ENCODE data around the gene AP1S2. TPM values are rescaled to one million over a fixed set of nuclear protein-coding genes. Genes with fewer than 3 reads are reported as not detected.

Gene AP1S2
- total RNA-seq, 1 experiment from 2014 or later: 28.2 TPM

DNA sequence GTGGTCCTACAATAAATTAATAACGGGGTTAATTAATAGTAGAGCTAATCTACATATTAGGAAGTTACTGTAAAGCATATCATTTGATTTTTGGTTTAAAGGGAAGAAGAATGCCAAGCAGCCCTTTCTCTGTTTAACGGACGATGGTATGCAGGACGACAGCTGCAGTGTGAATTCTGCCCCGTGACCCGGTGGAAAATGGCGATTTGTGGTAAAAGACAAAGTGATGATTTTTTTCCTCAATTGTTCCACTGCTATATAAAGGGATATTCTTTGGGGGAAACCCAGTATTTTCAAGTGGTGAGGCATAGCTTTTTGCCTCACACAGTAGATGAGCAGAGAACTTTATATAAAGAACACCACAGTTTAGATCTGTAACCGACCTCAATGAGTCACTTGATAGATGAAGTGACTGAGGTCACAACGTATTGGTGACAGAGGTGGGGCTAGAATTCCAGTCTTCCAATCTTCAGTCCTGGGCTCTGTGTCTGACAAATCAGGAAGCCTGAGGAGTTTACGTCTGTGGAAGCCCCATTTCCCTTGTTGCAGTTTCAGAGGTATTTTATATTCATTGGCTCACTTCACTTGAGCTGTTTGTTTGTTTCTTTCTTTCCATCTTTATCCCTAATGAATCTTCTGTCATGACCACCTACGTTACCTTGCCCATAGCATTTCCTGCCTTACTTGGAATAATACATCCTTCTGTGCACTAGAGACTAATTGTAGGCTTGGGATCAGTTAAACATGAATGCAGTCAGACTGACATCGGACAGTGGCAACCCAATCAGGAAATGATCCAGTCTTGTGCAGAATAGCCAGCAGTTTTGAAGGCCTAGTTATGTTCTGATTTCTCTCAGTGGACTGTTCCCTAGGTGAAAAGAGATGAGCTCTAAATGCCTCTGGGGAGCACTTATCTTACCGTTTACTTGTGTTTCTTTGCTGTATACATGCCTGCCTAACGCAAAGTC, 34.2 kb downstream of the AP1S2 start:
- Histone ChIP-seq H2AFZ (ENCODE audit: low read length) (no peak overlapping the region), H3K36me3 (ENCODE audit: low read depth, low read length) (no peaks in the 10 kb centered on the region; the same call in 1 of the 2 replicates), H4K20me1 (ENCODE audit: low read length) (no peaks in the 10 kb centered on the region), H3K9me3 (ENCODE audit: low read length) (no peaks in the 10 kb centered on the region), H3K4me1 (ENCODE audit: insufficient read depth, low read length) (no peaks in the 10 kb centered on the region), H3K27ac (ENCODE audit: low read length) (no peak overlapping the region), H3F3A (ENCODE audit: low read length, unreplicated experiment) (no peaks in the 10 kb centered on the region), H3K9ac (ENCODE audit: low read length) (no peak overlapping the region), H3K79me2 (ENCODE audit: low read length) (no peaks in the 10 kb centered on the region), H3K4me3 (ENCODE audit: low read length) (no peak overlapping the region), H3K27me3 (ENCODE audit: low read length) (no peaks in the 10 kb centered on the region), H3K9me2 (replicated peaks; ENCODE audit: low read length) (no peaks in the 10 kb centered on the region), H3K4me2 (ENCODE audit: low read length) (no peak overlapping the region)
- BruUV-seq (replicated peaks): no TSS peak
- no peak for ATAC-seq
- CTCF ChIA-PET: no interaction called here
- no peak for DNase-seq
- TF ChIP-seq EZH2 (IDR thresholded peaks at IDR 0.05; ENCODE audit: low read length, unreplicated experiment): no peak
- TF ChIP-seq EZH2phosphoT487 (IDR thresholded peaks at IDR 0.05; ENCODE audit: borderline replicate concordance, low read length): no peak
- TF ChIP-seq CTCF (conservative IDR thresholded peaks at IDR 0.05; ENCODE audit: low read depth, low read length): no peak
- intact Hi-C loops (cut with micrococcal nuclease): no loop called here
- POLR2A ChIA-PET (ENCODE audit: unreplicated experiment): no interaction called here

GRCh38 chrX:15816886-15817285, 37.7 kb downstream of the AP1S2 start:
- H3K27ac ChIP-seq (ENCODE audit: low read length): no peak overlapping the region
- no peaks in the 10 kb centered on the region for H3K79me2 ChIP-seq (ENCODE audit: low read length)
- no peaks in the 10 kb centered on the region for H4K20me1 ChIP-seq (ENCODE audit: low read length)
- ATAC-seq (no peak), DNase-seq (no peak)
- no peak overlapping the region for H3K4me3 ChIP-seq (ENCODE audit: low read length)
- BruUV-seq (replicated peaks): no TSS peak
- CTCF ChIA-PET: no interaction called here
- H3K4me1 ChIP-seq (ENCODE audit: insufficient read depth, low read length): no peaks in the 10 kb centered on the region
- H3F3A ChIP-seq (ENCODE audit: low read length, unreplicated experiment): no peaks in the 10 kb centered on the region
- POLR2A ChIA-PET (ENCODE audit: unreplicated experiment): no interaction called here
- no peak overlapping the region for H3K9ac ChIP-seq (ENCODE audit: low read length)
- no peak overlapping the region for H3K4me2 ChIP-seq (ENCODE audit: low read length)
- H3K36me3 ChIP-seq (ENCODE audit: low read depth, low read length): no peaks in the 10 kb centered on the region; the same call in none of the 2 replicates
- TF ChIP-seq EZH2phosphoT487 (IDR thresholded peaks at IDR 0.05; ENCODE audit: borderline replicate concordance, low read length): no peak
- no peak for TF ChIP-seq EZH2 (IDR thresholded peaks at IDR 0.05; ENCODE audit: low read length, unreplicated experiment)
- no peak overlapping the region for H2AFZ ChIP-seq (ENCODE audit: low read length)
- intact Hi-C loops (cut with micrococcal nuclease): no loop called here
- H3K9me2 ChIP-seq (replicated peaks; ENCODE audit: low read length): no peaks in the 10 kb centered on the region
- H3K27me3 ChIP-seq (ENCODE audit: low read length): no peaks in the 10 kb centered on the region
- H3K9me3 ChIP-seq (ENCODE audit: low read length): no peaks in the 10 kb centered on the region

GRCh38 chrX:15816438-15816809, 38.2 kb downstream of the AP1S2 start:
- no peaks in the 10 kb centered on the region for H4K20me1 ChIP-seq (ENCODE audit: low read length)
- POLR2A ChIA-PET (ENCODE audit: unreplicated experiment): no interaction called here
- no peak overlapping the region for H3K9ac ChIP-seq (ENCODE audit: low read length)
- no peak overlapping the region for H3K27ac ChIP-seq (ENCODE audit: low read length)
- H3K9me2 ChIP-seq (replicated peaks; ENCODE audit: low read length): no peaks in the 10 kb centered on the region
- H2AFZ ChIP-seq (ENCODE audit: low read length): no peak overlapping the region
- H3K4me2 ChIP-seq (ENCODE audit: low read length): no peak overlapping the region
- no peaks in the 10 kb centered on the region for H3K4me1 ChIP-seq (ENCODE audit: insufficient read depth, low read length)
- TF ChIP-seq EZH2phosphoT487 (IDR thresholded peaks at IDR 0.05; ENCODE audit: borderline replicate concordance, low read length) (no peak), CTCF (conservative IDR thresholded peaks at IDR 0.05; ENCODE audit: low read depth, low read length) (0 out of 2 replicates have a peak, but pooled peaks have one; percentile 7), EZH2 (IDR thresholded peaks at IDR 0.05; ENCODE audit: low read length, unreplicated experiment) (no peak)
- no peak for DNase-seq
- H3F3A ChIP-seq (ENCODE audit: low read length, unreplicated experiment): no peaks in the 10 kb centered on the region
- H3K36me3 ChIP-seq (ENCODE audit: low read depth, low read length): no peaks in the 10 kb centered on the region; the same call in none of the 2 replicates
- CTCF ChIA-PET: no interaction called here
- no peak for ATAC-seq
- intact Hi-C loops (cut with micrococcal nuclease): no loop called here
- BruUV-seq (replicated peaks): no TSS peak
- no peaks in the 10 kb centered on the region for H3K79me2 ChIP-seq (ENCODE audit: low read length)
- H3K9me3 ChIP-seq (ENCODE audit: low read length): no peaks in the 10 kb centered on the region
- H3K4me3 ChIP-seq (ENCODE audit: low read length): no peak overlapping the region
- no peaks in the 10 kb centered on the region for H3K27me3 ChIP-seq (ENCODE audit: low read length)

Data from PC-3 (cell line).